Caco-2 (cell line): ENCODE data around the gene KREMEN2. TPM values are rescaled to one million over a fixed set of nuclear protein-coding genes. Genes with fewer than 3 reads are reported as not detected.

Experiments used
- BruUV-seq: library from RNA; stranded (reverse); fragments of 400-500 nt; replicated peaks from 2 replicates; lab custom pipeline; 2021; lab: Mats Ljungman, UMichigan
- CTCF ChIA-PET: fragments of 300-600 bp; sonication (Branson Sonifier 250); formaldehyde crosslinking; loops from one replicate; lab custom pipeline; 2022; ENCODE audit warnings: antibody characterized with exemption; lab: Charles Lee
- POLR2A ChIA-PET: fragments of 300-600 bp; sonication (Branson Sonifier 250); formaldehyde crosslinking; loops from one replicate; lab custom pipeline; 2022; ENCODE audit warnings: antibody characterized with exemption; lab: Charles Lee
- DNase-seq, 2 experiments: peaks; one replicate each; pipeline versions ENCODE4 v3.0.0 to v3.0.0-alpha.2; 2020 to 2022
- H3K27me3 ChIP-seq: replicated peaks from 2 replicates; pipeline ENCODE4 v1.6.0; 2011; ENCODE audit warnings: low read length; ENCODE audit not compliant: control insufficient read depth, insufficient read depth
- H3K36me3 ChIP-seq: 2 replicates; pipeline ENCODE4 v1.5.1; 2011; ENCODE audit warnings: low read length; ENCODE audit not compliant: control insufficient read depth, insufficient read depth
- H3K4me1 ChIP-seq: fragments of 250-450 bp; sonication (Bioruptor Pico); 2 replicates; pipeline ENCODE4 v1.5.1; 2020; ENCODE audit warnings: mild to moderate bottlenecking
- H3K4me3 ChIP-seq: 2 replicates; pipeline ENCODE4 v1.5.1; 2011; ENCODE audit warnings: low read depth, mild to moderate bottlenecking, control low read depth, low read length
- H3K9me3 ChIP-seq: fragments of 250-450 bp; sonication (Bioruptor Pico); 2 replicates; pipeline ENCODE4 v1.5.1; 2020; ENCODE audit warnings: mild to moderate bottlenecking, moderate library complexity
- H3K27ac Mint-ChIP-seq: one replicate; pipeline ENCODE4 v1.8.0; 2022; ENCODE audit warnings: mixed read lengths; ENCODE audit not compliant: unreplicated experiment
- H3K27me3 Mint-ChIP-seq: one replicate; pipeline ENCODE4 v1.8.0; 2022; ENCODE audit warnings: mixed read lengths; ENCODE audit not compliant: insufficient read depth, unreplicated experiment
- H3K36me3 Mint-ChIP-seq: one replicate; pipeline ENCODE4 v1.8.0; 2022; ENCODE audit warnings: mild to moderate bottlenecking, mixed read lengths; ENCODE audit not compliant: insufficient read depth, unreplicated experiment
- H3K4me1 Mint-ChIP-seq: one replicate; pipeline ENCODE4 v1.8.0; 2022; ENCODE audit warnings: low read depth, mixed read lengths; ENCODE audit not compliant: unreplicated experiment
- H3K4me3 Mint-ChIP-seq: one replicate; pipeline ENCODE4 v1.8.0; 2022; ENCODE audit warnings: mild to moderate bottlenecking, moderate library complexity, mixed read lengths; ENCODE audit not compliant: unreplicated experiment
- H3K9me3 Mint-ChIP-seq: one replicate; pipeline ENCODE4 v1.8.0; 2022; ENCODE audit warnings: mixed read lengths; ENCODE audit not compliant: unreplicated experiment
- intact Hi-C: fragments of 100-400 bp; cut with micrococcal nuclease; formaldehyde crosslinking; loops from one replicate; pipeline ENCODE4 v1.10.0; 2022; ENCODE audit not compliant: unreplicated experiment
- total RNA-seq: library from RNA; stranded (reverse); gene quantifications from 2 replicates; pipeline ENCODE4 v1.2.3, GENCODE V29; 2022
- TF ChIP-seq, protein P1 (sequence below), 2 experiments: fragments of 200-600 bp in 1 of 2; IDR thresholded peaks; 1 replicate in 1 of 2; 2 replicates in 1 of 2; pipeline versions ENCODE4 v1.5.1 to v1.8.0; 2011 to 2022; ENCODE audit warnings: antibody characterized with exemption in 1 of 2, control low read depth in 1 of 2, inconsistent platforms in 1 of 2, low read depth in 1 of 2, low read length in 1 of 2, mild to moderate bottlenecking in 1 of 2, moderate library complexity in 1 of 2; ENCODE audit not compliant: insufficient read depth in 1 of 2, severe bottlenecking in 1 of 2, unreplicated experiment in 1 of 2

The KREMEN2 gene
- total RNA-seq, 1 experiment from 2014 or later = 2.2 TPM

DNA sequence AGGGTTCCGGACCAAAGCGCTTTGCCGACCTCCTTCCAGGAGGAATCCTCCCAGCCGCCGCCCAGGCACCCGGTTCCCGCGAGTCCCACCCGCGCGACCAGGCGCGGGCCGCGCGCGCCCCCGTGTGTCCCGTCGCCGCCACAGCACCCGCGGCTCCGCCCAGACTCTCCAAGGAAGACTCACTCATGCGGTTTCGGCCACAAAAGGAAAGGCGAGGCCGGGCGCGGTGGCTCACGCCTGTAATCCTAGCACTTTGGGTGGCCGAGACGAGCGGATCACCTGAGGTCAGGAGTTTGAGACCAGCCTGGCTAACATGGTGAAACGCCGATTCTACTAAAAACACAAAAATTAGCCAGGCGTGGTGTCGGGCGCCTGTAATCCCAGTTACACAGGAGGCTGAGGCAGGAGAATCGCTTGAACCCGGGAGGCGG is 19.6 kb downstream of the KREMEN2 start:
- intact Hi-C loops = no loop called here
- ChIA-PET CTCF (no interaction called here), POLR2A (no interaction called here)
- TF ChIP-seq, protein P1, sequence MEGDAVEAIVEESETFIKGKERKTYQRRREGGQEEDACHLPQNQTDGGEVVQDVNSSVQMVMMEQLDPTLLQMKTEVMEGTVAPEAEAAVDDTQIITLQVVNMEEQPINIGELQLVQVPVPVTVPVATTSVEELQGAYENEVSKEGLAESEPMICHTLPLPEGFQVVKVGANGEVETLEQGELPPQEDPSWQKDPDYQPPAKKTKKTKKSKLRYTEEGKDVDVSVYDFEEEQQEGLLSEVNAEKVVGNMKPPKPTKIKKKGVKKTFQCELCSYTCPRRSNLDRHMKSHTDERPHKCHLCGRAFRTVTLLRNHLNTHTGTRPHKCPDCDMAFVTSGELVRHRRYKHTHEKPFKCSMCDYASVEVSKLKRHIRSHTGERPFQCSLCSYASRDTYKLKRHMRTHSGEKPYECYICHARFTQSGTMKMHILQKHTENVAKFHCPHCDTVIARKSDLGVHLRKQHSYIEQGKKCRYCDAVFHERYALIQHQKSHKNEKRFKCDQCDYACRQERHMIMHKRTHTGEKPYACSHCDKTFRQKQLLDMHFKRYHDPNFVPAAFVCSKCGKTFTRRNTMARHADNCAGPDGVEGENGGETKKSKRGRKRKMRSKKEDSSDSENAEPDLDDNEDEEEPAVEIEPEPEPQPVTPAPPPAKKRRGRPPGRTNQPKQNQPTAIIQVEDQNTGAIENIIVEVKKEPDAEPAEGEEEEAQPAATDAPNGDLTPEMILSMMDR (IDR thresholded peaks at IDR 0.05; ENCODE audit: insufficient read depth in 1 of 2, low read depth in 1 of 2, low read length in 1 of 2, severe bottlenecking in 1 of 2, unreplicated experiment in 1 of 2) = peak; percentile 56 to 95
- Mint-ChIP-seq H3K9me3 (no peaks in the 10 kb centered on the region), H3K27me3 (no peaks in the 10 kb centered on the region), H3K36me3 (peaks cover 12% of the 10 kb centered on the region), H3K4me3 (peak overlapping the region; percentile 57), H3K4me1 (no peaks in the 10 kb centered on the region), H3K27ac (no peak overlapping the region)
- Histone ChIP-seq H3K27me3 (no peaks in the 10 kb centered on the region), H3K4me3 (peak overlapping the region; percentile 11; the same call in 1 of the 2 replicates), H3K36me3 (no peaks in the 10 kb centered on the region), H3K4me1 (peaks cover 16% of the 10 kb centered on the region), H3K9me3 (no peaks in the 10 kb centered on the region)
- BruUV-seq = no TSS peak
- peak; percentile 79 to 86 for DNase-seq

DNA sequence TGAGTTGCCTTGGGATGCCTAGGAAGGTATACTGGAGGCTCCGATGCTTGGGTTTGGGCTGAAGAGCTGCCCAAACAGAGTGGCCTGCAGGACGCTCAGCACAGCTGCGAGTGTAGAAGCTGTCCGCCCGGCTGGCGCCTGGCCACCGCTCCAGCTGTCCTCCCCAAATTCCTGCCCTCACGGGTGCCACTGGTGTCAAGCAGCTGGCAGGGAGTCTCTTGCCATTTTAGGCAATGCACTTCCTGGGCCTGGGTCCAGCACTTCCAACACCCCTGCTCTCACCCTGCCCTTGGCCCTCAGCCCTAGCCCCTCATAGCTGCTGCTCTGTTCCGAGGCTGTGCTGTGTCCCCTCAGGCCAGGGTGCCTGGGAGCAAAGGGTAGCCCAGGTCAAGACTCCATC is 21.4 kb downstream of the KREMEN2 start:
- ChIA-PET CTCF (no interaction called here), POLR2A (interaction anchor here (0.6 kb wide), 1 partner anchor 9 kb away, joined by 3 read pairs; no protein-coding TSS in a partner anchor)
- Histone ChIP-seq H3K4me1 (peaks cover 11% of the 10 kb centered on the region), H3K9me3 (no peaks in the 10 kb centered on the region), H3K36me3 (no peaks in the 10 kb centered on the region), H3K4me3 (no peak overlapping the region), H3K27me3 (no peaks in the 10 kb centered on the region)
- H3K9me3 Mint-ChIP-seq = no peaks in the 10 kb centered on the region
- intact Hi-C loops = no loop called here
- DNase-seq = no peak
- no peak overlapping the region for H3K4me3 Mint-ChIP-seq
- no peaks in the 10 kb centered on the region for H3K4me1 Mint-ChIP-seq
- H3K27me3 Mint-ChIP-seq = no peaks in the 10 kb centered on the region
- H3K27ac Mint-ChIP-seq = no peak overlapping the region
- H3K36me3 Mint-ChIP-seq = peaks cover 10% of the 10 kb centered on the region
- no TSS peak for BruUV-seq
- TF ChIP-seq, protein P1 (IDR thresholded peaks at IDR 0.05; ENCODE audit: insufficient read depth in 1 of 2, low read depth in 1 of 2, low read length in 1 of 2, severe bottlenecking in 1 of 2, unreplicated experiment in 1 of 2) = no peak

DNA sequence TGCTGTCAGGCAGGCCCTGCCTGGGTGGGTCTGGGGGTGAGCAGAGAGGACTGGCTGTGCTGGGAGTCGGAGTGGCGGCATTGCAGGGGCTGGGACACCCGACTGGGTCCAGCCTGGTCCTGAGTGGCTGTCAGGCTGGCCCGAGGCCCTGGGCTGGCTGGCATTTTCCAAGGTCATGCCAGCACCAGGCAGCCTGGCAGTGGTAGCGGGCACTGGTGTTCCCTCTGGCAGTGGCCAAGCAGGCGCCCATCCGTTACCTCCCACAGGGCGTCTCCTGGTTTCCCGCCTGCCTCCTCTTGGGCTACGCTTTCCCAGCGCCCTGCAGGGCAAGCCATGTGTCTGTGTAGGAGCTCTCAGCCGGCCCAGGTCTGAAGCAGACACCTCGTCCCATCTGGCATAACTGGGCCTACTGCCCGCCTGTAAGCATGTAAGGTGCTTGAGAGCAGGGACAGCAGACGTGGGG is 21.8 kb downstream of the KREMEN2 start:
- CTCF ChIA-PET = no interaction called here
- Mint-ChIP-seq H3K4me1 (no peaks in the 10 kb centered on the region), H3K36me3 (peaks cover 5% of the 10 kb centered on the region), H3K27ac (no peak overlapping the region), H3K4me3 (no peak overlapping the region), H3K27me3 (no peaks in the 10 kb centered on the region), H3K9me3 (no peaks in the 10 kb centered on the region)
- TF ChIP-seq, protein P1 (IDR thresholded peaks at IDR 0.05; ENCODE audit: insufficient read depth in 1 of 2, low read depth in 1 of 2, low read length in 1 of 2, severe bottlenecking in 1 of 2, unreplicated experiment in 1 of 2) = no peak
- Histone ChIP-seq H3K36me3 (no peaks in the 10 kb centered on the region), H3K4me1 (peaks cover 13% of the 10 kb centered on the region), H3K4me3 (no peak overlapping the region), H3K9me3 (no peaks in the 10 kb centered on the region), H3K27me3 (no peaks in the 10 kb centered on the region)
- no TSS peak for BruUV-seq
- POLR2A ChIA-PET = interaction anchor here (0.6 kb wide), 1 partner anchor 9 kb away, joined by 3 read pairs; no protein-coding TSS in a partner anchor
- DNase-seq = no peak
- intact Hi-C loops = no loop called here
